GM21423 (cell line): ENCODE data around the gene DCTN3.

Source experiments
- ATAC-seq: cut with Tn5 transposase; IDR thresholded peaks from one replicate; pipeline ENCODE4 v1.9.1; 2021; ENCODE audit warnings: mild to moderate bottlenecking, moderate library complexity; ENCODE audit not compliant: unreplicated experiment

DCTN3 gene

GRCh38 chr9:34624475-34625185, 4.3 kb upstream of the DCTN3 start:
- no peak for ATAC-seq

GRCh38 chr9:34623374-34624235, 3.3 kb upstream of the DCTN3 start:
- no peak for ATAC-seq

GRCh38 chr9:34615132-34615531, 5.2 kb downstream of the DCTN3 start:
- no peak for ATAC-seq

GRCh38 chr9:34612788-34613390, 7.4 kb downstream of the DCTN3 start:
- ATAC-seq: peak; percentile 45

GRCh38 chr9:34611811-34612787, 8.2 kb downstream of the DCTN3 start, which contains the start of gene RPP25L:
Gene RPP25L (minus strand): TSS chr9:34612097. CDS start chr9:34611296, 801 bp downstream.
- ATAC-seq: peak; percentile 75

GRCh38 chr9:34611251-34611810, 9.0 kb downstream of the DCTN3 start:
- ATAC-seq: no peak

- ATAC-seq: no peak
Measured at GRCh38 chr9:34610434-34611206, 9.7 kb downstream of the DCTN3 start.

- no peak for ATAC-seq
Measured at GRCh38 chr9:34607331-34607730, 13.0 kb downstream of the DCTN3 start.

- no peak for ATAC-seq
Measured at GRCh38 chr9:34606905-34607304, 13.4 kb downstream of the DCTN3 start.

- no peak for ATAC-seq
Measured at GRCh38 chr9:34606190-34606589, 14.1 kb downstream of the DCTN3 start.

- peak; percentile 75 for ATAC-seq
Measured at GRCh38 chr9:34603610-34604231, 16.6 kb downstream of the DCTN3 start.

GRCh38 chr9:34601937-34602573, 18.2 kb downstream of the DCTN3 start:
- no peak for ATAC-seq

GRCh38 chr9:34600908-34601307, 19.4 kb downstream of the DCTN3 start:
- ATAC-seq: no peak

GRCh38 chr9:34599546-34599945, 20.7 kb downstream of the DCTN3 start:
- no peak for ATAC-seq

GRCh38 chr9:34594177-34594576, 26.1 kb downstream of the DCTN3 start:
- no peak for ATAC-seq

GRCh38 chr9:34592895-34593601, 27.2 kb downstream of the DCTN3 start:
- no peak for ATAC-seq

- no peak for ATAC-seq
Measured at GRCh38 chr9:34591917-34592866, 28.1 kb downstream of the DCTN3 start.
